Kidney epithelial cell (primary cell): ENCODE measurements around the gene FGGY. TPM values are rescaled to one million over a fixed set of nuclear protein-coding genes. Genes with fewer than 3 reads are reported as not detected.

ENCODE experiments used
- DNase-seq: peaks from one replicate; pipeline ENCODE4 v3.0.0-alpha.2; 2010; ENCODE audit warnings: low read depth
- H3K27me3 ChIP-seq: 2 replicates; pipeline ENCODE4 v1.6.0; 2011; ENCODE audit warnings: low read length; ENCODE audit not compliant: control insufficient read depth, insufficient read depth
- H3K36me3 ChIP-seq: 2 replicates; pipeline ENCODE4 v1.5.1; 2011; ENCODE audit warnings: low read length; ENCODE audit not compliant: control insufficient read depth, insufficient read depth
- H3K4me3 ChIP-seq: 2 replicates; pipeline ENCODE4 v1.5.1; 2011; ENCODE audit warnings: low read depth, mild to moderate bottlenecking, control low read depth, low read length
- total RNA-seq: library from RNA; depleted of rRNA; stranded (reverse); fragments of >200 nt; gene quantifications from 2 replicates; pipeline ENCODE4 v1.2.3, GENCODE V29; 2015
- TF ChIP-seq, protein P1 (sequence below): IDR thresholded peaks from 2 replicates; pipeline ENCODE4 v1.5.1; 2011; ENCODE audit warnings: mild to moderate bottlenecking, moderate library complexity, low read length, control low read depth, inconsistent platforms; ENCODE audit not compliant: insufficient read depth, poor library complexity, severe bottlenecking

Gene FGGY
- total RNA-seq, 1 donor from 2014 or later = 8.6 TPM

DNA sequence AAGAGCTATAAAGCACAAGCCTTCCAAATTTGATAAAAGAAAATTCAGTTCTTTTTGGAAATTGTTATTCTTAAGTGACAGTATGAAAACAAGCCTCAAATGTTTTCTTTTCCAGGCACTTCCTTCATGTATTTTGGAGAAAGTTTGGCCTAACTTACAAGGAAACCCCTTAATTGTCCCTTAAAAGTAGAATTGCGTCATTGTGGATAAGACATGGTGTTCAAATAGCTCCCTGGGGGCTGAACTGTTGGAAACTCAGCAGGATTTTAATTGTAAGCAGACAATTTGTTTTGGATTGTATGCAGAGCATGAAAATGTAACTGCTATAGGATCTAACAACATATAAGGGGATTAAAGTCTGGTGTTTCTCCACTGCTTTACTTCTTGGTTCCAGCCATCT is 35.4 kb upstream of the FGGY start:
- TF ChIP-seq, protein P1, sequence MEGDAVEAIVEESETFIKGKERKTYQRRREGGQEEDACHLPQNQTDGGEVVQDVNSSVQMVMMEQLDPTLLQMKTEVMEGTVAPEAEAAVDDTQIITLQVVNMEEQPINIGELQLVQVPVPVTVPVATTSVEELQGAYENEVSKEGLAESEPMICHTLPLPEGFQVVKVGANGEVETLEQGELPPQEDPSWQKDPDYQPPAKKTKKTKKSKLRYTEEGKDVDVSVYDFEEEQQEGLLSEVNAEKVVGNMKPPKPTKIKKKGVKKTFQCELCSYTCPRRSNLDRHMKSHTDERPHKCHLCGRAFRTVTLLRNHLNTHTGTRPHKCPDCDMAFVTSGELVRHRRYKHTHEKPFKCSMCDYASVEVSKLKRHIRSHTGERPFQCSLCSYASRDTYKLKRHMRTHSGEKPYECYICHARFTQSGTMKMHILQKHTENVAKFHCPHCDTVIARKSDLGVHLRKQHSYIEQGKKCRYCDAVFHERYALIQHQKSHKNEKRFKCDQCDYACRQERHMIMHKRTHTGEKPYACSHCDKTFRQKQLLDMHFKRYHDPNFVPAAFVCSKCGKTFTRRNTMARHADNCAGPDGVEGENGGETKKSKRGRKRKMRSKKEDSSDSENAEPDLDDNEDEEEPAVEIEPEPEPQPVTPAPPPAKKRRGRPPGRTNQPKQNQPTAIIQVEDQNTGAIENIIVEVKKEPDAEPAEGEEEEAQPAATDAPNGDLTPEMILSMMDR = no peak
- Histone ChIP-seq H3K4me3 (no peak overlapping the region), H3K36me3 (no peaks in the 10 kb centered on the region), H3K27me3 (no peaks in the 10 kb centered on the region)
- no peak for DNase-seq

DNA sequence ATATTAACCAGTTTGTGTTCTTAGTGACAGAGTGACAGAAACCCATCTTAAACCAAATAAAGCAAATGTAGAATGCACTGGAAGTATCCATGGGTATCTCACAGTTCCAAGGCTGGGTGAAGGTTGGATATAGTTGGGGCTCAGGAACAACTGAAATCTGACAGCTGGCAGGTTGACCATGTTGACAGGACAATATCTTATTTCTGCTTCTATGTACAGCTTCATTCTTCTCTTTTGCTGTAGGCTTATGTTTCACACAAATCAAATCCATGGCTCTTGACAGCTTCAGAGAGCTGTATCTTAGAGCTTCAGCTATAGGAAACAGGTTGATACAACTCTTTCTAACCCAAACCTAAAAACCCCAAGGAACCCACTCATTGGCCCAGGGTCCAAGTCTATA is 34.3 kb upstream of the FGGY start:
- Histone ChIP-seq H3K27me3 (no peaks in the 10 kb centered on the region), H3K4me3 (no peak overlapping the region), H3K36me3 (no peaks in the 10 kb centered on the region)
- TF ChIP-seq, protein P1 = no peak
- no peak for DNase-seq

DNA sequence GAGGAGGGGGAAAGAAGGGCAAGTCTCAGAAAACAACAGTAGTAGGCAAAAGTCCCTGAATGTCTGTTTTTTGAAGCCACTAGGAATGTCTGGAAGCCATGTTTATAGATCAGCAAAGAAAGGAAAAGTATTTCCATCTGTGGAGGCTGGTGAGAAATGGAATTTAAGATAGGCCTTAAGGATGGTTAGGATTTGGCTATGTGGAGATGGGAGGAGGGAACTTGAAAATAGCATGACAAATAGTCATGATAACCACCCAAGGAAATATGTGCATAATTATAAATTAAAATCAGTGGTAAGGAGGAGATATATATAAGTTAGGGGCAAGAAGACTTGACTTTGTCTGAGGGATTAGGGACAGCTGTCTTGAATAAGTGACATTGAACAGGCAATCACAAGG is 33.8 kb upstream of the FGGY start:
- H3K36me3 ChIP-seq = no peaks in the 10 kb centered on the region
- no peak for DNase-seq
- H3K27me3 ChIP-seq = no peaks in the 10 kb centered on the region
- TF ChIP-seq, protein P1 = no peak
- H3K4me3 ChIP-seq = no peak overlapping the region

DNA sequence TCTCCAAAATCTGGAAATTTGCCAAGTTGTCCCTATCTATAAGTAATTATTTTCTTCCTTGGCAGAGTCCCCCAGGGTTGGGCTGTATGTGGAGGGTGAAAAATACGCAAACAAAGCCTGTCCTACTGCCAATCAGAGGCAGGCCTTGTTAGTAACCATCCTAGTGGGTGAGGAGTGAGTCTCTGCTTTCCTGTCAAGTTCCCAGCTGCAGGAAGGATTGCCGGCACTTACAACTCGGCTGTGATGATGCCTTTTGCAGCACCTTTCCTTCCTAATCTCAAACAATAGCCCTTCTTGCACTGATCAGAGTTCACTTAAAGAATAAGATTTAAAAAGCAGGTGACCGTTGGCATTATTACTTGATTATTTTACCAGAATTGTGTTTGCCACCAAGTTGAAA is 31.3 kb upstream of the FGGY start:
- Histone ChIP-seq H3K36me3 (no peaks in the 10 kb centered on the region), H3K27me3 (no peaks in the 10 kb centered on the region), H3K4me3 (no peak overlapping the region)
- TF ChIP-seq, protein P1 = no peak
- DNase-seq = no peak

DNA sequence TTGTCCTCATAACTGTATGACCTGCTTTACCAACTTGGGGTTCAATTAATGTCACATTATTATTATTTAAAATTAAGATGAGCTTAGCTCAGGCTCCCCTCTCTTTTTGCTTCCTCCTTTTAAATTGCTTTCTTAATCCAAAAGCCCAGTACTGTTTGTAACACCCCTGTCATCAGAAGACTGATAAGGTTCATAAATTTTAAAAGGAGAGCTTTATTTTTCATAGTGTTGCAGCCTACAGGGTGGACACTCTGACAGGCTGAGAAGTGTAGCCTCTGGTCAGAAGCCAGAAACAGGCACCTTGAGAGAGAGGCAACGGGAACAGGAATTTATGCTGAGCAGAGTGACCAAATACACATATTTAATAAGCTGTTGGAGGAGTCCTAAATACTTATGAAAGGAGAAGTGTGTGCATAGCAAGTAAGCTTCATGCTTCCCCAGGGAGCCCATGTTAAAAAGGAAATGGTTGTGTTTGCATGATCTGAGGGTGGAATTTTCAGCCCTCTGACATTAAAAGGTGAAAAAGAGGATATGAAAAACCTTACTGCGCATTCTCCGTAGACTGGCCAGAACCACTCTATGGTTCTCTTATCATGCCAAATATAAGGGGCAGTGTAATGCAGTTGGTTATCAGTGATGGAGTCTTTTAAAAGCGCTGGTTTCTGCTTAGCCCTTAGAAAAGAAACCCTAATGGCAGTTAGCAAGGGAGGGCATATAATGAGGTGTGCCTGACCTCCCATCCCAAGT is 30.5 kb upstream of the FGGY start:
- no peak for DNase-seq
- Histone ChIP-seq H3K4me3 (no peak overlapping the region), H3K27me3 (no peaks in the 10 kb centered on the region), H3K36me3 (no peaks in the 10 kb centered on the region)
- TF ChIP-seq, protein P1 = no peak

DNA sequence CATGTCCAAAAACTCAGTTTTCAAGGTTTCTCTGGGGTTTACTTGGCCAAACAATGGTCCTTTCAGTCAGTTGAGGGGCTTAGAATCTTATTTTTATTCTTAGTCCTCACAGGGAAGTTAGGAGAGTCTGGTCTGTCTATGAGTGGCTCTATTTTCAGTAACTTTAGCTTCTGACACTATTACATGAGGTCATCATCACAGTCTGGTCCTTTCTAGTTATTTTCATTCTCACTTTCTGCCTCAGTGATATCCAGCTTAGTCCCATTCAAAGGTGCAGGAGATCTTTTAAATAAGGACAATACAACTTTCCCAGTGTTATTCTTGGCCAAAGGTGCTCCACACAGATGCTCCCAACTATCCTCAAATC is 30.0 kb upstream of the FGGY start:
- TF ChIP-seq, protein P1 = no peak
- H3K27me3 ChIP-seq = no peaks in the 10 kb centered on the region
- H3K4me3 ChIP-seq = no peak overlapping the region
- no peaks in the 10 kb centered on the region for H3K36me3 ChIP-seq
- DNase-seq = no peak
